ENCODE results near the gene CLK3. TPM values are rescaled to one million over a fixed set of nuclear protein-coding genes. Genes with fewer than 3 reads are reported as not detected.

Gene CLK3
- total and polyA plus RNA-seq, 2 of the 8 experiments (the other 6 are each of a cell fraction or from before 2014, with no cell fraction given), result 43.5 to 67.3 TPM

GRCh38 chr15:74667975-74668374 is 52.3 kb downstream of the CLK3 start (continued):
- TF ChIP-seq, protein P1, sequence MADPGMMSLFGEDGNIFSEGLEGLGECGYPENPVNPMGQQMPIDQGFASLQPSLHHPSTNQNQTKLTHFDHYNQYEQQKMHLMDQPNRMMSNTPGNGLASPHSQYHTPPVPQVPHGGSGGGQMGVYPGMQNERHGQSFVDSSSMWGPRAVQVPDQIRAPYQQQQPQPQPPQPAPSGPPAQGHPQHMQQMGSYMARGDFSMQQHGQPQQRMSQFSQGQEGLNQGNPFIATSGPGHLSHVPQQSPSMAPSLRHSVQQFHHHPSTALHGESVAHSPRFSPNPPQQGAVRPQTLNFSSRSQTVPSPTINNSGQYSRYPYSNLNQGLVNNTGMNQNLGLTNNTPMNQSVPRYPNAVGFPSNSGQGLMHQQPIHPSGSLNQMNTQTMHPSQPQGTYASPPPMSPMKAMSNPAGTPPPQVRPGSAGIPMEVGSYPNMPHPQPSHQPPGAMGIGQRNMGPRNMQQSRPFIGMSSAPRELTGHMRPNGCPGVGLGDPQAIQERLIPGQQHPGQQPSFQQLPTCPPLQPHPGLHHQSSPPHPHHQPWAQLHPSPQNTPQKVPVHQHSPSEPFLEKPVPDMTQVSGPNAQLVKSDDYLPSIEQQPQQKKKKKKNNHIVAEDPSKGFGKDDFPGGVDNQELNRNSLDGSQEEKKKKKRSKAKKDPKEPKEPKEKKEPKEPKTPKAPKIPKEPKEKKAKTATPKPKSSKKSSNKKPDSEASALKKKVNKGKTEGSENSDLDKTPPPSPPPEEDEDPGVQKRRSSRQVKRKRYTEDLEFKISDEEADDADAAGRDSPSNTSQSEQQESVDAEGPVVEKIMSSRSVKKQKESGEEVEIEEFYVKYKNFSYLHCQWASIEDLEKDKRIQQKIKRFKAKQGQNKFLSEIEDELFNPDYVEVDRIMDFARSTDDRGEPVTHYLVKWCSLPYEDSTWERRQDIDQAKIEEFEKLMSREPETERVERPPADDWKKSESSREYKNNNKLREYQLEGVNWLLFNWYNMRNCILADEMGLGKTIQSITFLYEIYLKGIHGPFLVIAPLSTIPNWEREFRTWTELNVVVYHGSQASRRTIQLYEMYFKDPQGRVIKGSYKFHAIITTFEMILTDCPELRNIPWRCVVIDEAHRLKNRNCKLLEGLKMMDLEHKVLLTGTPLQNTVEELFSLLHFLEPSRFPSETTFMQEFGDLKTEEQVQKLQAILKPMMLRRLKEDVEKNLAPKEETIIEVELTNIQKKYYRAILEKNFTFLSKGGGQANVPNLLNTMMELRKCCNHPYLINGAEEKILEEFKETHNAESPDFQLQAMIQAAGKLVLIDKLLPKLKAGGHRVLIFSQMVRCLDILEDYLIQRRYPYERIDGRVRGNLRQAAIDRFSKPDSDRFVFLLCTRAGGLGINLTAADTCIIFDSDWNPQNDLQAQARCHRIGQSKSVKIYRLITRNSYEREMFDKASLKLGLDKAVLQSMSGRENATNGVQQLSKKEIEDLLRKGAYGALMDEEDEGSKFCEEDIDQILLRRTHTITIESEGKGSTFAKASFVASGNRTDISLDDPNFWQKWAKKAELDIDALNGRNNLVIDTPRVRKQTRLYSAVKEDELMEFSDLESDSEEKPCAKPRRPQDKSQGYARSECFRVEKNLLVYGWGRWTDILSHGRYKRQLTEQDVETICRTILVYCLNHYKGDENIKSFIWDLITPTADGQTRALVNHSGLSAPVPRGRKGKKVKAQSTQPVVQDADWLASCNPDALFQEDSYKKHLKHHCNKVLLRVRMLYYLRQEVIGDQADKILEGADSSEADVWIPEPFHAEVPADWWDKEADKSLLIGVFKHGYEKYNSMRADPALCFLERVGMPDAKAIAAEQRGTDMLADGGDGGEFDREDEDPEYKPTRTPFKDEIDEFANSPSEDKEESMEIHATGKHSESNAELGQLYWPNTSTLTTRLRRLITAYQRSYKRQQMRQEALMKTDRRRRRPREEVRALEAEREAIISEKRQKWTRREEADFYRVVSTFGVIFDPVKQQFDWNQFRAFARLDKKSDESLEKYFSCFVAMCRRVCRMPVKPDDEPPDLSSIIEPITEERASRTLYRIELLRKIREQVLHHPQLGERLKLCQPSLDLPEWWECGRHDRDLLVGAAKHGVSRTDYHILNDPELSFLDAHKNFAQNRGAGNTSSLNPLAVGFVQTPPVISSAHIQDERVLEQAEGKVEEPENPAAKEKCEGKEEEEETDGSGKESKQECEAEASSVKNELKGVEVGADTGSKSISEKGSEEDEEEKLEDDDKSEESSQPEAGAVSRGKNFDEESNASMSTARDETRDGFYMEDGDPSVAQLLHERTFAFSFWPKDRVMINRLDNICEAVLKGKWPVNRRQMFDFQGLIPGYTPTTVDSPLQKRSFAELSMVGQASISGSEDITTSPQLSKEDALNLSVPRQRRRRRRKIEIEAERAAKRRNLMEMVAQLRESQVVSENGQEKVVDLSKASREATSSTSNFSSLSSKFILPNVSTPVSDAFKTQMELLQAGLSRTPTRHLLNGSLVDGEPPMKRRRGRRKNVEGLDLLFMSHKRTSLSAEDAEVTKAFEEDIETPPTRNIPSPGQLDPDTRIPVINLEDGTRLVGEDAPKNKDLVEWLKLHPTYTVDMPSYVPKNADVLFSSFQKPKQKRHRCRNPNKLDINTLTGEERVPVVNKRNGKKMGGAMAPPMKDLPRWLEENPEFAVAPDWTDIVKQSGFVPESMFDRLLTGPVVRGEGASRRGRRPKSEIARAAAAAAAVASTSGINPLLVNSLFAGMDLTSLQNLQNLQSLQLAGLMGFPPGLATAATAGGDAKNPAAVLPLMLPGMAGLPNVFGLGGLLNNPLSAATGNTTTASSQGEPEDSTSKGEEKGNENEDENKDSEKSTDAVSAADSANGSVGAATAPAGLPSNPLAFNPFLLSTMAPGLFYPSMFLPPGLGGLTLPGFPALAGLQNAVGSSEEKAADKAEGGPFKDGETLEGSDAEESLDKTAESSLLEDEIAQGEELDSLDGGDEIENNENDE (IDR thresholded peaks at IDR 0.05; ENCODE audit: insufficient replicate concordance, low read length), result no peak

Data from H1 (cell line).